NCI-H1694 treated with DMSO at 0.1 percent for 48 hours (cell line): Measurements from ENCODE around the gene MBNL2.
A peak's percentile ranks its signal among the peaks of the same experiment; 100 is the strongest.
"Not testable (repeated sequence)": the region's sequence is repeated elsewhere in the genome, so short reads cannot be mapped to it uniquely, and the experiment has no call there.

ENCODE experiments used
- DNase-seq: peaks from one replicate; lab custom pipeline; 2025; lab: John Stamatoyannopoulos, UW

The MBNL2 gene

GRCh38 chr13:97348569-97349100 is 126.5 kb downstream of the MBNL2 start:
- no peak for DNase-seq

DNA sequence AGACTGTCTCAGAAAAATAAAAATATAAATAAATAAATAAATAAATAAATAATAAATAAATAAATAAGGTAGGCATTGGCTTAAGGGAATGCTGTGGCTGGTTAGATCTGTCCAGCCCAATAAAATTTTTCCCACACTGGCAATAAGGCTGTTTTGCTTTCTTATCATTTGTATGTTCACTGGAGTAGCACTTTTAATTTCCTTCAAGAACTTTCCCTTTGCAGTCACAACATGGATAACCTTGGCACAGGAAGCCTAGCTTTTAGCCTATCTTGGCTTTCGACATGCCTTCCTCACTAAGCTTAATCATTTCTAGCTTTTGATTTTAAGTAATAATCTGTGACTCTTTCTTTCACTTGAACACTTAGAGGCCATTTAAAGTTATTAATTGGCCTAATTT is 129.9 kb downstream of the MBNL2 start:
- not testable (repeated sequence) for DNase-seq

DNA sequence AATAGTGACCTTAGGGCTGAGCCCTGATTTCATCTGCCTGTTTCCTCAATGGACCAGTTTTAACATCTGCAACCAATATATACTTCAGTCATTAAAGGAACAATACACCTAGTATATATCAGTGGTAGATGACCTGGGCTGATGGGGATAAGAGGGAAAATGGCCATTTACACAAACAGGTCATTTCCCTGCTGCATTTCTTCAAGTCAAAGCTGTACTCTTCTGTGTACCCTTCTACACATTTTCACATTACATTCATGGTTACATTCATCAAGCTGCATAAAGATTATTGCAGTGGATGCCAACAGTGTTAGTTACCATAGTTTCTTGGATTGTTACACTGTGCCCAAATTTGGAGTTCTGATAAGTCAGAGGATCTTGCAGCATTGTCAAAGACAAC is 130.7 kb downstream of the MBNL2 start:
- no peak for DNase-seq

GRCh38 chr13:97353927-97354675 is 132.0 kb downstream of the MBNL2 start:
- DNase-seq: no peak

DNA sequence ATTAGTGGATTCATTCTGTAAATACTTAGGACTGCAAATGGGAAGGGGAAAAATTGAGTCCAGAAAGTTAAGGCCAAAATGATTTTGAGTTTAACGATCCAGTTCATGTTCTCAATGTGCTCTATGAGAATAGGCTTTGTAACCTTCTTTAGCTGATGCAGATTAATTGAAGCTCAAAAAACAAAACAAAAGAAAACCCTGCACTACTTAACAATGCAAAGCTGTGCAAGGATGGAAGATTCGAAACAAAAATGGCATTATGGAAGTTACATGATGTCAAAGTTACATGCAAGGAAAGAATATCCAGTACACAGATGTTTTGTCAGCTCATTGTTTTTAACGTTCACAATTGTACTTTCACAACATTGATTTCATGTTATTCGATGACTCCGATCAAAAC is 132.7 kb downstream of the MBNL2 start:
- no peak for DNase-seq

- no peak for DNase-seq
Observed at GRCh38 chr13:97356592-97356991, 134.5 kb downstream of the MBNL2 start.

DNA sequence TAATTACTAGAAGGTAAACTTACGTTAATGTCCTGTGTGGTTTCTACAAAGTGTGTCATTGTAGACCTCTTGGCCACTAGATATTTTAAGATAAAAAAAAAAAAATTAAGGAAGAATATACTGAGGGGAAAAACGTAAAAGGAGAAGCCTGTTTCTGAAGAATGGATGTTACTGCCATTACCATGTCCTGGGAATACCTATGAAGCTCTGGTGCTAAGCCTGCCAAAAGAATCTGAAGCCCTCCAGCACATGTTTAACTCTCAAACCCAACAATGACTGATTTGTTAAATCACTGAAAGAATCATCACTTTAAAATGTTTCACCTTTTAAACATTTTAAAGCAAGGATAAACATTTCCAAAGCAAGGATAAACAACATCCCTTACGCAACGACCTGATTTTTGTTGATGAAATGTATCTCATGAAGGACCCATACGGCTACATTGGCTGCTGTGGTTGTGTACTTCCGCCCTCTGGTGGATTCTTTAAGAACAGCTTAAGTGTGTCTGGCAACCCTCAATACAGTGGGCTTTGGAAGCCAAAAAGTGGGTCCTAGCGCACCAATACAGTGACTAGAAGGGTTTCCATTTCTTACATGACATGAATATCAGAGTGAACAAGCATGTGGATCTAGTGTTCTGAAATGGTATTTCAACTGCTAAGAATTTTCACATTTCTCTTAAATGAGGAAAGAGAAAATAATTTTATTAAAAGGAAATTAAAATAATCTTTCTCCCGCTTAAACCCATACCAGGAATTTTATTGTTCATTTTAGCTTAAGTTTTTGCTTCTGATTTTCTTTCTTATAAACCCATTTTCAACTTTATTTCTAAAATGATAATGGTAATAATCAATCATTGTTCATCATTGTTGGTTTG is 137.3 kb downstream of the MBNL2 start:
- peak; percentile 74 for DNase-seq

- DNase-seq: no peak
Observed at GRCh38 chr13:97360610-97361009, 138.5 kb downstream of the MBNL2 start.

- no peak for DNase-seq
Observed at GRCh38 chr13:97364031-97364430, 141.9 kb downstream of the MBNL2 start.

GRCh38 chr13:97364827-97365226 is 142.7 kb downstream of the MBNL2 start:
- no peak for DNase-seq

- DNase-seq: peak; percentile 5
Observed at GRCh38 chr13:97366172-97366688, 144.1 kb downstream of the MBNL2 start.

DNA sequence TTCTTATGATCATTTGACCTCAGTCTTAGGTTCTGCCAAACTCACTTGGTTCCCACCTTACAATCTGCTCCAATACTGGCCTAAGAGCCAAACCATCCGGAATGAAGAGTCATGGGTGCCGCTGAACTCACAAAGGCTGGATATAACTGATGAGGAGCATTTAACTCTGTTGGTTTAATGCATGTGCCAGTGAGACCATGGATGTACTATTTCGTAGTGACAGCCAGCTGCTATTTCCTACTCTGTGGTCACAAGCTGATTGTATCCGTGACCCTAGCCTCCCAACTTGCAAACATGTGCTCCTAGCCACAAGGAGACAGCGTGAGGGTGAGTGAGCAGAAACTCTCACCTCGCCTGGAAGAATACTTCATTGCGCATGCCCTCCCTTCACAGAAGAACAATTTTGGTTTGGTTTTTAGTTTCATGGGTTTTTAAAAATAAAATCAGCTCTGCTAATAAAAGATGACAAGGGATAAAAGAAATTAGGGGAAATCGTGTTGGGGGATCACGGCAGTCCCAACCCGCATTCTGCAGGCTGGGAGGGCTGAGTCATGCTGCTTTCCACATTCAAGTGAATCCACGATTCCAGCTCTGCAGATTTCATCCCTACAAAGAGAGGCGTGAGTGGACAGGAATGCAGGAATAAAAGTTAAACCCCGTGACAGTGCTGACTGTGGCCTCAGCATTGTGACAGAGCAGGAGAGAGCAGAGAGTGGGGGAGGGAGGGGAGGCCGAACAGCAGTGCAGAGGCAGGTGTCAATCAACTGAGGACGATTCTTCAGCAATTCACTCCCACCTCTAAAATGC is 145.1 kb downstream of the MBNL2 start:
- no peak for DNase-seq

DNA sequence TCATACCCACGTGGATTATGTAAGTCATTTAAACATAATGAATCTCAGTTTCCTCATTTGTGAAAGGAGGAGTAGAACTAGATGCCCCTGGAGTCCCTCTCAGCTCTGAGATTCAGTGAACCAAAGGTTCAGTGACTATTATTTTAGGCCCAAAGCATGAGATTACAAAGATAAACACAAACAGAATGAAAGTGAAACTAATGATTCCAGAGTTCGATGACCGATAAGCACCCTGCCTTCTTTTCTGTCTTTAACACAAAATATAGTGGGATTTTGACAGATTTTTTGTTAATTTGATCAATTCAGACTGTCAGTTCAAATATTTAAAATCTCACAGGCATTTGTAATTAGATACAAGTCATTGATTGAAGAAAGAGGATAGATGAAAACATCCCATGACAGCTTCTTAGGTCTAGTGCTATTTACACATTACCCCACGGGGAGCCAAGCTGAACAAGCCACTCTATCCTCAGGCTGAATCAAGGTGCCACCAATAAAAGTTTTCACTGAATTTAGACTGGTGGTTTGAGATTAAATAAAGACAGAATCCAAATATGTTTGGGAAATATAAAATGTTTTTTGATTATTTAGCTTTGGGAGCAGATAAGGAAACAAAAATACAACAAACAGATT is 147.2 kb downstream of the MBNL2 start:
- no peak for DNase-seq

- DNase-seq: no peak
Observed at GRCh38 chr13:97371486-97372109, 149.5 kb downstream of the MBNL2 start.

DNA sequence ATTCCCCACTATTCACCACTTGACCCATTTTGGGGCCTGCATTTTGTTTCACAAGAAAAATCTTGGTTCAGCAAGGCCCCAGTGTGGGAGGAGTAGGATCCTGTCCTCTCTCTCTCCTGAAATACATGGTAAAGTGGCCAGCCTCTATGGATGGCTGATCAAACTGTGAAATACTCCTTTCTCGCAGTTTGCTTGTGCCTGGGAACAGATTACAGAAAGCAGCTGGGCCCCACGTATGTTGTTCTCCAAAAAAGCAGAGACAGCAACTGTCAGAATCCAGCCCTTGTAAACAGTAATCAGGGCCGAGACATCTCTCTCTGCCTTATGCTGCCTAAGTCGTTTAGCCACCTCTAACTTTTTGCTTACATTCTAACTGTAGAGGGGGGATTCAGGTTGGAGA is 150.8 kb downstream of the MBNL2 start:
- DNase-seq: peak; percentile 71

DNA sequence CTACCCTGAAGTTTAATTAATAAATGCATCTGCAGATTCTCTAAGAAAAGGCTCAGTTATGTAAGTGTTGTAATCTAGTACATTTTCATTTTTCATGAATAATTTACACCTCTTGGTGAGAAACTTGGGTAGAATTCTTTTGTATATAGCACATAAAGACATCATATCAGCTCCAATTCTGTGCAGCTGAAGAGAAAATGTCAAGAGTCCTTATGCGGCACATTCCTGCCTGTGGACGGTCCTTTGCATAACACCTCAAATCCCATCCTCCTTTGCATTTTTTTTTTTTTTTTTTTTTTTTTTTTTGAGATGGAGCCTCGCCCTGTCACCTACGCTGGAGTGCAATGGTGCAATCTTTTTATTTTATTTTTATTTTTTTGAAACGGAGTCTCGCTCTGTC is 151.7 kb downstream of the MBNL2 start:
- no peak for DNase-seq

DNA sequence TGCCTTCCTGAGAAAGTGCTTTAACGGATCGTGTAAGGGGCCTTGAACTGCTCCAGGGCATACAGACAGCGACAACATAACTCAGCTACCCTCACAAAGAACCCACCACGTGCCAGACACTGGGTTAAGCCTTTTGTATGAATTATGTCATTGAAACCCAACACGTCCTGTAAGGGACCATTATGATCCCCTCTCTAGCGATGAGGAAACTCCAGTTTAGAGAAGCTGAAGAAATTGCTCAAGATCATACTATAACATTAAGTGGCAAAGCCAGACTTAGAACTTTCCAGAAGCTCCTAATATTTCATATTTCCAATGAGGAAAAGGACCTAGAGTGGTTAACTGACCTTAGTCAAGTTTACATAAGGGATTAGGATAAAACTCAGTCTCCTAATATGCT is 154.8 kb downstream of the MBNL2 start:
- DNase-seq: no peak

- DNase-seq: no peak
Observed at GRCh38 chr13:97379386-97379785, 157.3 kb downstream of the MBNL2 start.

DNA sequence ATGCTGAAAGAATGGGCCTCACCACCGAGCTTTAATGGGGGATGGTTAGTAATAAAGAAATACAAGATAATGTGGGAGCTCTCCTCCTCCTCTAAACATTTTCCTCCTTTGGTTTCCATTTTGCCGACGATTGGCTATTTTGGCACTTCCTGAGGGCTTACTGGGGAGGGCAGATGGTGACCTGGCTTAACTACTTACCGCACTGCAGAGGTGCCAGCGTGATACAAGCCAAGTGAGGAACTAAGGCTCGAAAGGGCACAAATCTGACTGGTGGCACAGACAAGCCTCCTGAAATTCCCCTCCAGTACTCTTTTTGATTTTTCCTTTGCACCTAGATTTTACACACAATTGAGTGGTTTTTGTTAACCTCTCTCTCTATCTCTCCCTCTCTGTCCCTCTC is 158.6 kb downstream of the MBNL2 start:
- no peak for DNase-seq

DNA sequence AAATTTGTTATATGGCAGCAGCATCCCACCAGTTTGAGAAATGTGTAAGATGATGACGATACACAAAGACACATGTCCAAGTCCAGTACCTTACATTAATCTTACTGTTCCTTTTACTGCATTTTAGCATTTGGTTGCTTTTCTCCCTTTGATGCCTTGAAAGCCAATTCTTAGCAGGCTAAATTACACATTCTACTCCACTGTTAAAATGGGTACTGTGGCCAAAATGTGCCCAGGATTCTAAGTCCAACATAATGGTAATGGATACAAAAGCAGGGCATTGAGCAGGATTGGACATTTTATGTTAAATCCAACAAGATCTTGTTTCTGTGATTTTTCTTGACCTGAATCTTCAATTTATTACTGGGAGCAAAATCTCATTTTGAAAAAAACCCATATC is 159.1 kb downstream of the MBNL2 start:
- no peak for DNase-seq

GRCh38 chr13:97382276-97382675 is 160.1 kb downstream of the MBNL2 start:
- no peak for DNase-seq
